DOHH2 (cell line): ENCODE measurements around the gene VIPAS39.
A peak's percentile ranks its signal among the peaks of the same experiment; 100 is the strongest.

Experiments used
- EZH2phosphoT487 ChIP-seq: fragments of 200-600 bp; sonication (generic); IDR thresholded peaks from 2 replicates; pipeline ENCODE4 v1.6.1; 2017; ENCODE audit warnings: borderline replicate concordance, mild to moderate bottlenecking, antibody characterized with exemption, low read length, moderate library complexity, mixed read lengths
- TF ChIP-seq, protein P1 (sequence below): fragments of 200-600 bp; sonication (generic); IDR thresholded peaks from one replicate; pipeline ENCODE4 v1.5.1; 2014; ENCODE audit warnings: antibody characterized with exemption, mild to moderate bottlenecking, low read depth, low read length; ENCODE audit not compliant: poor library complexity, severe bottlenecking

DNA sequence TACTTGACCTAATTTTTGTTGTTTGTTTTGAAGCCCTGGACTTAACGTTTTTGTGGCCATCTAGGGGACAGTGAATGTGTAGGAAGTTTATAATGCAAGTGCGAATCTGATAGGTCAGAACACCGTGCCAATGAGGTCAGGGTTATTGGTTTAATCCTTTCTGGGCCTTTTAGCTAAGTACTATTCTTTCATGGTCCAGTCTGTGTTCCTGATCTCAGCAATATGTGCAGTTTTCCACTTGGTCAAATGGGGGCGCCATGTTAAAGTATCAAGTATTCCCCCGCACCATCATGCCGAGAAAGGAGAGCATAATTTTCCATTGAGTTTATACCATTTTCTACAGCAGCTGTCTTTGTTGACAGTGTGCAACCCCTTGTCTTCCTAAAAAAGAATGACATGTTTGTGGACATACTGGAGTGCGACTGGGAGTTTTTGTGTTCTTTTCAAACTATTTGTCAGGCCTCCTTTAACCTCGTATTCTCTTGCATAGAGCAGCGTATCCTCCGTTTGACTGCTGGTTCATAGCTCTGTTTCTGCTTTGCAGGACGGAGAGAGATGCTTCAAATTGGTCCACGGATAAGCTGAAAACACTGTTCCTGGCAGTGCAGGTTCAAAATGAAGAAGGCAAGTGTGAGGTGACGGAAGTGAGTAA is 1.8 kb upstream of the VIPAS39 start:
- TF ChIP-seq, protein P1, sequence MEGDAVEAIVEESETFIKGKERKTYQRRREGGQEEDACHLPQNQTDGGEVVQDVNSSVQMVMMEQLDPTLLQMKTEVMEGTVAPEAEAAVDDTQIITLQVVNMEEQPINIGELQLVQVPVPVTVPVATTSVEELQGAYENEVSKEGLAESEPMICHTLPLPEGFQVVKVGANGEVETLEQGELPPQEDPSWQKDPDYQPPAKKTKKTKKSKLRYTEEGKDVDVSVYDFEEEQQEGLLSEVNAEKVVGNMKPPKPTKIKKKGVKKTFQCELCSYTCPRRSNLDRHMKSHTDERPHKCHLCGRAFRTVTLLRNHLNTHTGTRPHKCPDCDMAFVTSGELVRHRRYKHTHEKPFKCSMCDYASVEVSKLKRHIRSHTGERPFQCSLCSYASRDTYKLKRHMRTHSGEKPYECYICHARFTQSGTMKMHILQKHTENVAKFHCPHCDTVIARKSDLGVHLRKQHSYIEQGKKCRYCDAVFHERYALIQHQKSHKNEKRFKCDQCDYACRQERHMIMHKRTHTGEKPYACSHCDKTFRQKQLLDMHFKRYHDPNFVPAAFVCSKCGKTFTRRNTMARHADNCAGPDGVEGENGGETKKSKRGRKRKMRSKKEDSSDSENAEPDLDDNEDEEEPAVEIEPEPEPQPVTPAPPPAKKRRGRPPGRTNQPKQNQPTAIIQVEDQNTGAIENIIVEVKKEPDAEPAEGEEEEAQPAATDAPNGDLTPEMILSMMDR = peak; percentile 92
- no peak for TF ChIP-seq EZH2phosphoT487
